Measurements from ENCODE around the gene MINK1.

DNA sequence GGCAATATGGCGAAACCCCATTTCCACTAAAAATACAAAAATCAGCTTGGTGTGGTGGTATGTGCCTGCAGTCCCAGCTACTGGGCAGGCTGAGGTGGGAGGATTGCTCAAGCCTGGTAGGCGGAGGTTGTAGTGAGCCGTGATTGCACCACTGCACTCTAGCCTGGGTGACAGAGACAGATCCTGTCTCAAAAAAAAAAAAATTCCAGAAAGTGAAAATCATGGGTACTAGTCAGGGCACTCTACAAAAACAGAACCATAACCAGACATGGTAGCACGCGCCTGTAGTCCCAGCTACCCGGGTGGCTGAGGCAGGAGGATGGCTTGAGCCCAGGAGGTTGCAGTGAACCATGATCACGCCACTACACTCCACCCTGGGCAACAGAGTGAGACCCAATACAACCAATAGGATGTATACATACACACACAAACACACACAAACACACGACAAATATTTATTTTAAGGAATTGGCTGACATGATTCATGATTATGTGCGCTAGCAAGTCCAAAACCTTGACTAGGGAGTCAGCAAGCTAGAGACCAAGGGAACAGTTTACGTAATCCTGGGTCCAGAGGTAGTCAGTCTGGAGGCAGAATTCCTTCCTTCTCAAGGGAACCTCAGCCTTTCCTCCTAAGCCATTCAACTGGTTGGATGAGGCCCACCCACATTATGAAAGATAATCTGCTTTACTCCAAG lies 87.4 kb downstream of the MINK1 start:
- TF ChIP-seq SMARCC2 (IDR thresholded peaks at IDR 0.05) (no peak), NBN (conservative IDR thresholded peaks at IDR 0.05) (no peak), RAD21 (CRISPR knock-in tag; IDR thresholded peaks at IDR 0.05) (no peak), TAF1 (CRISPR knock-in tag; IDR thresholded peaks at IDR 0.05) (no peak), ZNF652 (CRISPR knock-in tag; IDR thresholded peaks at IDR 0.05; ENCODE audit: borderline replicate concordance, low read depth) (no peak), KLF16 (CRISPR knock-in tag; IDR thresholded peaks at IDR 0.05) (peak in 1 of 2 experiments; percentile 16; a peak in 1 of 4 replicates), YY1 (IDR thresholded peaks at IDR 0.05; ENCODE audit: insufficient read depth, insufficient replicate concordance, low read depth, low read length) (no peak), NR2F6 (IDR thresholded peaks at IDR 0.05) (no peak), NR2F6 (CRISPR knock-in tag; IDR thresholded peaks at IDR 0.05) (no peak), JUNB (CRISPR knock-in tag; IDR thresholded peaks at IDR 0.05; ENCODE audit: borderline replicate concordance) (no peak)
- TF ChIP-seq, protein P1, sequence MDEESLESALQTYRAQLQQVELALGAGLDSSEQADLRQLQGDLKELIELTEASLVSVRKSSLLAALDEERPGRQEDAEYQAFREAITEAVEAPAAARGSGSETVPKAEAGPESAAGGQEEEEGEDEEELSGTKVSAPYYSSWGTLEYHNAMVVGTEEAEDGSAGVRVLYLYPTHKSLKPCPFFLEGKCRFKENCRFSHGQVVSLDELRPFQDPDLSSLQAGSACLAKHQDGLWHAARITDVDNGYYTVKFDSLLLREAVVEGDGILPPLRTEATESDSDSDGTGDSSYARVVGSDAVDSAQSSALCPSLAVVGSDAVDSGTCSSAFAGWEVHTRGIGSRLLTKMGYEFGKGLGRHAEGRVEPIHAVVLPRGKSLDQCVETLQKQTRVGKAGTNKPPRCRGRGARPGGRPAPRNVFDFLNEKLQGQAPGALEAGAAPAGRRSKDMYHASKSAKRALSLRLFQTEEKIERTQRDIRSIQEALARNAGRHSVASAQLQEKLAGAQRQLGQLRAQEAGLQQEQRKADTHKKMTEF (CRISPR knock-in tag; IDR thresholded peaks at IDR 0.05): peak; percentile 39; the same call in 1 of the 2 replicates
